Endothelial cell of umbilical vein (primary cell): Measurements from ENCODE around the gene SUDS3. TPM values are rescaled to one million over a fixed set of nuclear protein-coding genes. Genes with fewer than 3 reads are reported as not detected.

Experiments used
- BruUV-seq: library from RNA; stranded (reverse); fragments of 400-500 nt; replicated peaks from 2 replicates; lab custom pipeline; 2021; lab: Mats Ljungman, UMichigan
- CTCF ChIA-PET: fragments of 300-600, 350-600 bp; sonication (Branson Sonifier 250); formaldehyde crosslinking; loops from one replicate; lab custom pipeline; 2021; ENCODE audit warnings: antibody characterized with exemption, inconsistent platforms; lab: Charles Lee
- POLR2A ChIA-PET: fragments of 300-600, 350-600 bp; sonication (Branson Sonifier 250); formaldehyde crosslinking; loops from one replicate; lab custom pipeline; 2021; ENCODE audit warnings: antibody characterized with exemption, inconsistent platforms; lab: Charles Lee
- DNase-seq: peaks from one replicate; pipeline ENCODE4 v3.0.0-alpha.2; 2011; ENCODE audit warnings: low read depth, low spot score
- FAIRE-seq: peaks from 2 replicates; lab custom pipeline; 2011; peaks lifted over from hg19 to GRCh38; lab: Jason Lieb, UNC
- H2AFZ ChIP-seq: 2 replicates; pipeline ENCODE4 v1.6.0; 2012; ENCODE audit warnings: low read depth, low read length, control low read depth, inconsistent platforms
- H3K27ac ChIP-seq: 2 replicates; pipeline ENCODE4 v1.5.1; 2011; ENCODE audit warnings: low read depth, mild to moderate bottlenecking, control low read depth, low read length, moderate library complexity; ENCODE audit not compliant: insufficient read depth
- H3K27me3 ChIP-seq, 2 experiments: 2 replicates each; pipeline versions ENCODE4 v1.6.0 to v1.6.1; 2011; ENCODE audit warnings: low read length in 2 of 2, mixed read lengths in 1 of 2; ENCODE audit not compliant: control insufficient read depth in 2 of 2, insufficient read depth in 2 of 2
- H3K36me3 ChIP-seq, 2 experiments: 2 replicates in 1 of 2; 3 replicates in 1 of 2; pipeline ENCODE4 v1.5.1; 2011; ENCODE audit warnings: low read length in 2 of 2, mild to moderate bottlenecking in 1 of 2, moderate library complexity in 1 of 2; ENCODE audit not compliant: control insufficient read depth in 2 of 2, insufficient read depth in 2 of 2; ENCODE audit errors: extremely low read depth in 1 of 2
- H3K4me1 ChIP-seq: 3 replicates; pipeline ENCODE4 v1.5.1; 2011; ENCODE audit warnings: mild to moderate bottlenecking, low read length; ENCODE audit not compliant: control insufficient read depth, insufficient read depth; ENCODE audit errors: extremely low read depth
- H3K4me2 ChIP-seq: 2 replicates; pipeline ENCODE4 v1.6.1; 2011; ENCODE audit warnings: low read length, control low read depth, mixed read lengths; ENCODE audit not compliant: insufficient read depth
- H3K4me3 ChIP-seq, 3 experiments: fragments of 200-600 bp in 1 of 3; sonication (generic), shearing (Covaris generic) in 1 of 3; replicated peaks in 1 of 3; 2 replicates each; pipeline ENCODE4 v1.5.1; 2011 to 2016; ENCODE audit warnings: control low read depth in 3 of 3, low read length in 3 of 3, mild to moderate bottlenecking in 2 of 3, inconsistent platforms in 1 of 3, low read depth in 1 of 3, moderate library complexity in 1 of 3; ENCODE audit not compliant: insufficient read depth in 1 of 3
- H3K79me2 ChIP-seq: 2 replicates; pipeline ENCODE4 v1.6.0; 2012; ENCODE audit warnings: low read length, inconsistent platforms; ENCODE audit not compliant: control insufficient read depth, insufficient read depth
- H3K9ac ChIP-seq: replicated peaks from 2 replicates; pipeline ENCODE3; 2011; ENCODE audit warnings: low read length, control low read depth; ENCODE audit not compliant: insufficient read depth; ENCODE audit errors: extremely low read depth
- H3K9me1 ChIP-seq: replicated peaks from 3 replicates; pipeline ENCODE4 v1.6.0; 2011; ENCODE audit warnings: mild to moderate bottlenecking, low read length; ENCODE audit not compliant: control insufficient read depth, insufficient read depth; ENCODE audit errors: extremely low read depth
- H3K9me3 ChIP-seq: replicated peaks from 2 replicates; pipeline ENCODE4 v1.5.1; 2012; ENCODE audit warnings: low read length, inconsistent platforms; ENCODE audit not compliant: control insufficient read depth, insufficient read depth
- H4K20me1 ChIP-seq: replicated peaks from 2 replicates; pipeline ENCODE3; 2011; ENCODE audit warnings: mild to moderate bottlenecking, low read length; ENCODE audit not compliant: control insufficient read depth, insufficient read depth; ENCODE audit errors: extremely low read depth
- CTCF ChIP-seq, 2 donors: IDR thresholded peaks; 1 replicate in 1 of 2; 2 replicates in 1 of 2; pipeline ENCODE4 v1.5.1; 2011; ENCODE audit warnings: low read length in 2 of 2, mild to moderate bottlenecking in 2 of 2, moderate library complexity in 2 of 2, control low read depth in 1 of 2, inconsistent platforms in 1 of 2, low read depth in 1 of 2; ENCODE audit not compliant: insufficient read depth in 1 of 2; ENCODE audit errors: extremely low read depth in 1 of 2
- EZH2 ChIP-seq: IDR thresholded peaks from 2 replicates; pipeline ENCODE4 v1.6.1; 2012; ENCODE audit warnings: borderline replicate concordance, low read depth, mild to moderate bottlenecking, moderate library complexity, low read length, inconsistent platforms; ENCODE audit not compliant: severe bottlenecking
- FOS ChIP-seq: IDR thresholded peaks from 2 replicates; pipeline ENCODE4 v1.6.1; 2011; ENCODE audit warnings: mild to moderate bottlenecking, low read length, moderate library complexity, borderline replicate concordance; ENCODE audit not compliant: insufficient read depth
- GATA2 ChIP-seq: IDR thresholded peaks from 2 replicates; pipeline ENCODE4 v1.7.0; 2011; ENCODE audit warnings: low read depth, mild to moderate bottlenecking, moderate library complexity, mixed read lengths, low read length; ENCODE audit not compliant: insufficient read length, insufficient read depth
- JUN ChIP-seq: IDR thresholded peaks from 2 replicates; pipeline ENCODE4 v1.6.1; 2011; ENCODE audit warnings: borderline replicate concordance, low read depth; ENCODE audit not compliant: insufficient read length, insufficient read depth
- MAX ChIP-seq: IDR thresholded peaks from 2 replicates; pipeline ENCODE4 v1.6.1; 2011; ENCODE audit not compliant: insufficient read depth, insufficient read length
- MYC ChIP-seq: IDR thresholded peaks from one replicate; pipeline ENCODE4 v1.6.1; 2011; ENCODE audit warnings: mild to moderate bottlenecking, low read depth, low read length
- POLR2A ChIP-seq: IDR thresholded peaks from 2 replicates; pipeline ENCODE4 v1.6.1; 2012; ENCODE audit warnings: low read depth, mild to moderate bottlenecking, control low read depth, low read length
- POLR2AphosphoS5 ChIP-seq: IDR thresholded peaks from 2 replicates; pipeline ENCODE4 v1.6.1; 2012; ENCODE audit warnings: low read depth, mild to moderate bottlenecking, control low read depth, low read length, moderate library complexity; ENCODE audit not compliant: insufficient read depth
- dilution Hi-C: fragments of 300-500 bp; cut with MboI; formaldehyde crosslinking; loops from one replicate; pipeline ENCODE4 v1.15.0; 2019; ENCODE audit warnings: low sequenced_read_pairs; ENCODE audit not compliant: extremely low pct_ligation_motif_present
- intact Hi-C: fragments of 100-400 bp; cut with micrococcal nuclease; formaldehyde crosslinking; loops from one replicate; pipeline ENCODE4 v1.10.0; 2022
- polyA plus RNA-seq, 4 experiments: library from polyadenylated mRNA; depleted of rRNA in 3 of 4; stranded (reverse) in 3 of 4; unstranded in 1 of 4; fragments of >200 nt; gene quantifications; 2 replicates each; pipeline versions ENCODE4 v1.2.1 to v1.2.3, GENCODE V29; 2011 to 2012; ENCODE audit warnings: missing spikeins in 1 of 4
- total RNA-seq: library from RNA; stranded (reverse); gene quantifications from 2 replicates; pipeline ENCODE4 v1.2.3, GENCODE V29; 2021

The SUDS3 gene
- total and polyA plus RNA-seq, 2 donors (not counting 3 experiments of a cell fraction or from before 2014, with no cell fraction given) = 16.9 to 27.4 TPM

- H3K27me3 ChIP-seq = no peaks in the 10 kb centered on the region
- no peak for DNase-seq
- BruUV-seq = no TSS peak
- intact Hi-C loops = no loop called here
- TF ChIP-seq CTCF (IDR thresholded peaks at IDR 0.05; ENCODE audit: extremely low read depth in 1 of 2, insufficient read depth in 1 of 2, low read depth in 1 of 2, low read length in 2 of 2) (no peak), GATA2 (no peak), MAX (no peak), EZH2 (no peak), JUN (no peak), FOS (no peak), POLR2AphosphoS5 (no peak), MYC (no peak), POLR2A (no peak)
- no peak for FAIRE-seq
- H3K36me3 ChIP-seq = no peaks in the 10 kb centered on the region
- H3K79me2 ChIP-seq = no peaks in the 10 kb centered on the region
- dilution Hi-C loops = no loop called here
- H3K4me2 ChIP-seq = no peak overlapping the region
- no peak overlapping the region for H3K27ac ChIP-seq
- H3K9me1 ChIP-seq = no peaks in the 10 kb centered on the region
- POLR2A ChIA-PET = no interaction called here
- no peaks in the 10 kb centered on the region for H3K4me1 ChIP-seq
- H3K4me3 ChIP-seq = no peak overlapping the region
- CTCF ChIA-PET = no interaction called here
- H4K20me1 ChIP-seq = no peaks in the 10 kb centered on the region
- H3K9me3 ChIP-seq = no peaks in the 10 kb centered on the region
- no peak overlapping the region for H2AFZ ChIP-seq
- no peak overlapping the region for H3K9ac ChIP-seq
Observed at GRCh38 chr12:118463677-118464076, 87.3 kb downstream of the SUDS3 start.
